ENCODE measurements around the gene FBXL7. TPM values are rescaled to one million over a fixed set of nuclear protein-coding genes. Genes with fewer than 3 reads are reported as not detected.
A peak's percentile ranks its signal among the peaks of the same experiment; 100 is the strongest.

Gene FBXL7
- total and polyA plus RNA-seq, 2 of the 8 experiments (the other 6 are each of a cell fraction or from before 2014, with no cell fraction given): 17.7 to 17.8 TPM

DNA sequence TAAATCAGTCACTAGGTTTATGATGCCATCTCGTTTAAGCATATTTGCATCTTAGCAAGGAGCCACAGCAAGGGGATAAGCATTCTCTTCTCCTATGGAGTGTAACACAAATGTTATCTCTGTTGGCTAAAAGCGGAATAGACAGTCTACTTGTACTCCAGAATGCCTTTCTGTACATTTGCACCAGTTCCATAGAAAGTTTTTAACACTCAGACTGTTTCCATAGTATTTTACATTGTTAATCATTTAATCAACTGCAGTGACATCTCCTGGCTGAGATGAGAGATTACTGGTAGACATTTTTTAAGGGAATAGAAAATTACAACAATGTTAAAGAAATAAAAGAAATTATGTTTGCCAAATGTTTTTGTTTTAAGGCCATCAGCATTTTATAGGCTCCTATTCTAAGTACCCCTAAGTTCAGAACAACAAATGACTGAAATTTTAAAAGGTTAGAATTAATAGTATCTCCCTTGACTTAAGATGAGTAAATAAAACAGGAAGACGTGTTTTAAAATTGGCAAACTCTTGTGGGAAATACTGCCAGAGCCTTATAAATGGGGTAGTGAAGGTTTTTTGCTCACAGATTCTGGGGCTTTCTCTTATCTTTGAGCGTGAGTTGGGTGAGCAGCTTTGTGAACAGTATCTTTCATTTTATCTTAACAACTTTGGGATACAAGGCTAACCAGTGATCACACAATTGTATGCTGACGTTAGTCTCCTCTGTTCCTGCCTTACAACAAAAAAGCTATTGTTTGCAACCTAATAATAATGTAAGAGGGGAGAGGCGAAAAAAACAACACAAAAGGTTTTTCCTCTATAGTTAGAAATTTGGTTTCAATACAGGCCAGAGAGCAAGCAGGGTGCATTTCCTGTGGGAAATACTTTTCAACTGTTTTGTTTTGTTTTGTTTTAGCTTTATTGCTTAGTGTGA is 294.3 kb downstream of the FBXL7 start:
- no peaks in the 10 kb centered on the region for H3K23me2 ChIP-seq (ENCODE audit: low read depth, low read length)
- H3K27ac ChIP-seq (ENCODE audit: low read depth, low read length): no peak overlapping the region
- no peak overlapping the region; the same call in 1 of the 2 replicates for H2BK12ac ChIP-seq (ENCODE audit: low read depth, low read length)
- no peaks in the 10 kb centered on the region for H4K20me1 ChIP-seq (replicated peaks in 1 of 2; ENCODE audit: control insufficient read depth in 1 of 2, insufficient read depth in 2 of 2, low read length in 2 of 2)
- DNase-seq (ENCODE audit: low read depth in 1 of 2, low spot score in 2 of 2) (no peak), FAIRE-seq (no peak)
- no peak overlapping the region for H3K14ac ChIP-seq (ENCODE audit: insufficient read length)
- H3K23ac ChIP-seq (ENCODE audit: insufficient read length): no peak overlapping the region
- H4K8ac ChIP-seq (ENCODE audit: extremely low read depth, insufficient read depth, low read length): no peak overlapping the region
- H3K18ac ChIP-seq (ENCODE audit: extremely low read depth, low read length): no peak overlapping the region
- no peak overlapping the region for H2BK15ac ChIP-seq (ENCODE audit: low read length)
- TF ChIP-seq RAD21 (IDR thresholded peaks at IDR 0.05 in 1 of 2, conservative IDR thresholded peaks at IDR 0.05 in 1 of 2; ENCODE audit: low read depth in 2 of 2, low read length in 2 of 2): peak in 1 of 2 experiments; percentile 40; a peak in 3 of 4 replicates
- no peak for TF ChIP-seq BRCA1 (IDR thresholded peaks at IDR 0.05; ENCODE audit: low read depth, low read length)
- TF ChIP-seq, protein P1, sequence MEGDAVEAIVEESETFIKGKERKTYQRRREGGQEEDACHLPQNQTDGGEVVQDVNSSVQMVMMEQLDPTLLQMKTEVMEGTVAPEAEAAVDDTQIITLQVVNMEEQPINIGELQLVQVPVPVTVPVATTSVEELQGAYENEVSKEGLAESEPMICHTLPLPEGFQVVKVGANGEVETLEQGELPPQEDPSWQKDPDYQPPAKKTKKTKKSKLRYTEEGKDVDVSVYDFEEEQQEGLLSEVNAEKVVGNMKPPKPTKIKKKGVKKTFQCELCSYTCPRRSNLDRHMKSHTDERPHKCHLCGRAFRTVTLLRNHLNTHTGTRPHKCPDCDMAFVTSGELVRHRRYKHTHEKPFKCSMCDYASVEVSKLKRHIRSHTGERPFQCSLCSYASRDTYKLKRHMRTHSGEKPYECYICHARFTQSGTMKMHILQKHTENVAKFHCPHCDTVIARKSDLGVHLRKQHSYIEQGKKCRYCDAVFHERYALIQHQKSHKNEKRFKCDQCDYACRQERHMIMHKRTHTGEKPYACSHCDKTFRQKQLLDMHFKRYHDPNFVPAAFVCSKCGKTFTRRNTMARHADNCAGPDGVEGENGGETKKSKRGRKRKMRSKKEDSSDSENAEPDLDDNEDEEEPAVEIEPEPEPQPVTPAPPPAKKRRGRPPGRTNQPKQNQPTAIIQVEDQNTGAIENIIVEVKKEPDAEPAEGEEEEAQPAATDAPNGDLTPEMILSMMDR (IDR thresholded peaks at IDR 0.05; ENCODE audit: control extremely low read depth in 1 of 3, insufficient read depth in 1 of 3, low read depth in 1 of 3, low read length in 3 of 3): peak in 1 of 3 experiments; percentile 3; a peak in 2 of 4 replicates
- no peak overlapping the region for H2BK5ac ChIP-seq (ENCODE audit: low read depth, low read length)
- 0 out of 4 replicates have a peak, but pooled peaks cover 0 to 4% of the 10 kb centered on the region in 2 experiments for H3K79me2 ChIP-seq (ENCODE audit: control insufficient read depth in 1 of 2, insufficient read depth in 2 of 2, low read length in 2 of 2)
- H2AK5ac ChIP-seq (ENCODE audit: low read depth, low read length): no peak overlapping the region
- H3K9me3 ChIP-seq (ENCODE audit: insufficient read depth in 2 of 2, low read depth in 1 of 2, low read length in 1 of 2): no peaks in the 10 kb centered on the region
- H3K4me1 ChIP-seq (replicated peaks in 1 of 4; ENCODE audit: control insufficient read depth in 3 of 4, insufficient read depth in 4 of 4, low read length in 3 of 4): peaks cover 0 to 13% (median 8%) of the 10 kb centered on the region in 4 experiments; a peak in 3 of 7 replicates
- no peaks in the 10 kb centered on the region for H3K79me1 ChIP-seq (ENCODE audit: low read depth, low read length)
- no peak overlapping the region for H3K56ac ChIP-seq (replicated peaks; ENCODE audit: insufficient read length, low read depth, low read length)
- no peaks in the 10 kb centered on the region for H3K27me3 ChIP-seq (replicated peaks in 1 of 4; ENCODE audit: control insufficient read depth in 3 of 4, extremely low read depth in 1 of 4, insufficient read depth in 3 of 4, low read length in 3 of 4)
- H2AFZ ChIP-seq (ENCODE audit: low read length): no peak overlapping the region
- H3K9ac ChIP-seq (replicated peaks in 1 of 4; ENCODE audit: extremely low read depth in 1 of 4, low read depth in 3 of 4, low read length in 3 of 4): peak overlapping the region in 1 of 4 experiments; percentile 19; a peak in 2 of 7 replicates
- CTCF ChIA-PET (ENCODE audit: partially characterized antibody): interaction anchor here (0.6 to 2.5 kb wide), 5 partner anchors 27 to 321 kb away, joined by 3 to 9 read pairs (median 3); no protein-coding TSS in a partner anchor
- POLR2A ChIA-PET (ENCODE audit: partially characterized antibody): no interaction called here
- H2BK20ac ChIP-seq (ENCODE audit: low read length): no peak overlapping the region
- no peak overlapping the region for H2BK120ac ChIP-seq (replicated peaks; ENCODE audit: low read depth, low read length)
- no peak overlapping the region for H3K4ac ChIP-seq (replicated peaks; ENCODE audit: insufficient read length, low read depth, low read length)
- no peak overlapping the region for H4K5ac ChIP-seq (ENCODE audit: insufficient read length, low read depth, low read length)
- no peak overlapping the region for H3K4me3 ChIP-seq (ENCODE audit: extremely low read depth in 1 of 4, insufficient read depth in 2 of 4, low read depth in 3 of 4, low read length in 4 of 4)
- H4K91ac ChIP-seq (replicated peaks; ENCODE audit: insufficient read length, low read length): no peak overlapping the region
- no peak overlapping the region for H3K4me2 ChIP-seq (ENCODE audit: insufficient read depth in 1 of 2, low read depth in 2 of 2, low read length in 2 of 2)
- WGBS, 2 experiments (ENCODE audit: extremely low coverage in 1 of 2, insufficient coverage in 1 of 2, insufficient read length in 1 of 2, insufficient replicate concordance in 2 of 2, low coverage in 1 of 2, low lambda C conversion rate in 2 of 2, missing lambda C conversion rate in 1 of 2): 72% methylated on average over 6 of the region's 6 CpGs; no CpG with 5 or more reads in 1 of the 2 experiments
- H3K36me3 ChIP-seq (ENCODE audit: control insufficient read depth in 2 of 4, insufficient read depth in 4 of 4, low read length in 3 of 4): no peaks in the 10 kb centered on the region

Measured in H1 (cell line).